ENCODE data around the gene HBG1.
"Not testable (repeated sequence)": the region's sequence is repeated elsewhere in the genome, so short reads cannot be mapped to it uniquely, and the experiment has no call there.

Gene HBG1

DNA sequence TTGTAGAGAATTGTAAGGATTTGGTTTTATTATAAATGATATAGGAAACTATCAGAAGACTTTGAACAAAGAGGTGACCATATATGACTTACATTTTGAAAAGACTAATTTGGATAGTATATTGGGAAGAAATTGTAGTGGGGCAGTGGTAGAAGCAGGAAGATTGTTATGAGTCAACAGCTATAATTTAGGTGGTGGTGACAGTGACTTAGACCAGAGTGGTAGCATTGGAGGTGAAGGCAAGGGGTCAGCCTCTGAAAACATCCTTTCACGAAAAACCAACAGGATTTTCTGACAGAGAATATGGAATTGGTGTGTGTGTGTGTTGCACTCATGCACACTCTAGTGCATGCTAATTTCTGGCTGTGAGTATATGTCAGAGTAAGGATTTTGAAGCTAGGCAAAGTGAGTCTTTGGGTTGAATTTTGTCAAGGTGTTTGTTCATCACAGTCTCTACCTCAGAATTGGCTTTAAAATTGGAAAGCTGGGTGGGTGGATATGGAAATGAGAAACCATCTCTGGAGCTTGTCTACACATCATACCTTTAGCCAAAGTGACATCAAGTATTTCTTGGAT lies 28.2 kb upstream of the HBG1 start:
- no peak for DNase-seq (ENCODE audit: low read depth in 2 of 2, low spot score in 1 of 2)

DNA sequence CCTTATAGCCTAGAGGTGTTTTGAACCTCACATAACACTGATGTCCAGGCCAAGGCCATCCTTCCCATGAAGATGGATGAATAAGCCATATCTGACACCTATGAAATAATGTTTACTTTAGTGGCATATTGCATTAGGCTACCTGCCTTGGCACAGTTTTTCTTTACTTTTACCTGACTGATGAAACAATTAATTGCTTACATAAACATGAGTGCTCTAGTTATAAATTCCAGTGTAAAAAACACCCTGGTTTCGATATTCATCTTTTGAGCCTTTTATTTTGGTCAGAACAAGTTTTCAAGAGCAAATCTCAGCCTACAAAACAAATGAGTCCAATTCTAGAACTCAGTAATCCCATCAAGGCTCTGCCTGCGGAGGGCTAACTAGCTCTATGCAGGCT lies 27.0 kb upstream of the HBG1 start:
- no peak for DNase-seq (ENCODE audit: low read depth in 2 of 2, low spot score in 1 of 2)

GRCh38 chr11:5275369-5276110 lies 25.9 kb upstream of the HBG1 start:
- no peak for DNase-seq (ENCODE audit: low read depth in 2 of 2, low spot score in 1 of 2)

- no peak for DNase-seq (ENCODE audit: low read depth in 2 of 2, low spot score in 1 of 2)
These were observed 24.7 kb upstream of the HBG1 start for GRCh38 chr11:5274395-5274794.

DNA sequence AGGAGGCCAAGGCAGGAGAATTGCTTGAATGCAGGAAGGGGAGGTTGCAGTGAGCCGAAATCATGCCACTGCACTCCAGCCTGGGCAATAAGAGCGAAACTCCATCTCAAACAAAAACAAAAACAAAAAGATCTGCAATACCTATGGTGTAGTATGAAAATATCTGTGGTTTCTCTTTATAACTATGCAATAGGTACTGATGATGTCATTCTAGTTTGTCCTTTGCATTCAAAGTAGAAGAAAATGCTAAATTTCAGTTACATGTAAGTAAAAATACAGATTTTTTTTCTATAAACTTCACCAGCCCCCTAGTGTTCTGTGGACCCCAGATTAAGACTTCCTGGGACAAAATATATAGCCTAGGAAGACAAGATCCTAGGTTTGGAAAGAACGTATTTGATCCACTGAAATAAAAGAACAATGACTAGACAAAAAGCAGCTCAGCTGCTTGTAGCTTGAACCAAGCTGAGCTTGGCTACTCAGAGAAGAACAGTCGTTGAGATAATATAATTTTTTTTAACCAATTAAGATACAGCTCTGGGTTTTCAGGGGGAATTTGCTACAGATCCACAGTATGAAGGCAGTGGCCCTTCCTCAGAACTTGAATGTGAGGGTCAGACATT lies 22.8 kb upstream of the HBG1 start:
- no peak for DNase-seq (ENCODE audit: low read depth in 2 of 2, low spot score in 1 of 2)

- no peak for DNase-seq (ENCODE audit: low read depth in 2 of 2, low spot score in 1 of 2)
These were observed 20.1 kb upstream of the HBG1 start, which contains the start of gene HBE1 for GRCh38 chr11:5269715-5270147. Gene HBE1 (minus strand): TSS chr11:5269945. CDS start chr11:5269890, 55 bp downstream.

DNA sequence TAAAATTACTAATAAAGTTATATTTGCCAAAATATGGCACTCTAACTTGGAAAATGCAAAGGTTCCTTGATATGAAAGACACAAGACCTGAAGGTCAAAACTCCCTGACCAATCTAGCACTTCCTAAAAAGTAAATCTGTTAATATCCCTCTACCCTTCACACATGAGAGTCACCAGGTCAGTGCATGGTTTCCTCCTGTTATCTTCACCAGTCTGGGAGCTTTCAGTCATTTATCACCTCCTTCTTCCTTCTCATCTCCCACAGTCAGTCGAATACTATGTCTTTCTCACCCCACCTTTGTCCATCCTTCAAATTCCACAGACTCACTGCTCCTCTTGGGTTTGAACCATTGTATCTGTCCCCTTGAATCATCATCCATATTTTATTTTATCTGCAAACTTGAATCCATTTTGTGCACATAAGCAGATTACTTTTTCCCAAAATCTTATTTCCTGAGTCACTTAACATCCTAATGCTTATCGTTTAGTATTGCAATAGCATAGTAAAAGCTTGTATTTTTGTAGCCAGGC lies 17.4 kb upstream of the HBG1 start:
- no peak for DNase-seq (ENCODE audit: low read depth in 2 of 2, low spot score in 1 of 2)

GRCh38 chr11:5266609-5267008 lies 17.0 kb upstream of the HBG1 start:
- DNase-seq (ENCODE audit: low read depth in 2 of 2, low spot score in 1 of 2), result no peak

GRCh38 chr11:5265832-5266231 lies 16.2 kb upstream of the HBG1 start:
- no peak for DNase-seq (ENCODE audit: low read depth in 2 of 2, low spot score in 1 of 2)

- DNase-seq (ENCODE audit: low read depth in 2 of 2, low spot score in 1 of 2), result no peak
These were observed 9.0 kb upstream of the HBG1 start for GRCh38 chr11:5258543-5259262.

- no peak for DNase-seq (ENCODE audit: low read depth in 2 of 2, low spot score in 1 of 2)
These were observed 7.6 kb upstream of the HBG1 start for GRCh38 chr11:5257296-5257695.

GRCh38 chr11:5254646-5255413 lies 5.2 kb upstream of the HBG1 start, which contains the start of gene HBG2:
Gene HBG2 (minus strand): TSS chr11:5254781. CDS start chr11:5254728, 53 bp downstream.
- DNase-seq (ENCODE audit: low read depth in 2 of 2, low spot score in 1 of 2), result not testable (repeated sequence)

GRCh38 chr11:5254023-5254422 lies 4.4 kb upstream of the HBG1 start:
- DNase-seq (ENCODE audit: low read depth in 2 of 2, low spot score in 1 of 2), result not testable (repeated sequence)

- not testable (repeated sequence) for DNase-seq (ENCODE audit: low read depth in 2 of 2, low spot score in 1 of 2)
These were observed 3.8 kb upstream of the HBG1 start for GRCh38 chr11:5253440-5253839.

DNA sequence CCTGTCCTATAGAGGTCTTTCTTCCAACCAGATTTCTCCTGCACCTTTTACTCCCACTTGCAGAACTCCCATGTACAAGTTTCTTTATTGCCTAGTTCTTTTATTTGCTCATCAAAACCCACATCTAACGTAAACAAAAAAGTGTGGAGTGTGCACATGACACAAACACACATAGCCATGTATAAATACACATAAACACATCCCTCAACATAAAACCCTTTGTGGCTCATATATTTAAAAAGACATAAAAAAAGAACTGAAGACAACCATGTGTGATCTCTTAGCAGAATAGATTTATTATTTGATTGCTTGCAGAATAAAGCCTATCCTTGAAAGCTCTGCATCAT lies 3.2 kb upstream of the HBG1 start:
- no peak for DNase-seq (ENCODE audit: low read depth in 2 of 2, low spot score in 1 of 2)

GRCh38 chr11:5252192-5252918 lies 2.7 kb upstream of the HBG1 start:
- no peak for DNase-seq (ENCODE audit: low read depth in 2 of 2, low spot score in 1 of 2)

- DNase-seq (ENCODE audit: low read depth in 2 of 2, low spot score in 1 of 2), result no peak
These were observed 2.1 kb upstream of the HBG1 start for GRCh38 chr11:5251746-5252145.

GRCh38 chr11:5250543-5251204 lies 1.0 kb upstream of the HBG1 start:
- no peak for DNase-seq (ENCODE audit: low read depth in 2 of 2, low spot score in 1 of 2)

DNA sequence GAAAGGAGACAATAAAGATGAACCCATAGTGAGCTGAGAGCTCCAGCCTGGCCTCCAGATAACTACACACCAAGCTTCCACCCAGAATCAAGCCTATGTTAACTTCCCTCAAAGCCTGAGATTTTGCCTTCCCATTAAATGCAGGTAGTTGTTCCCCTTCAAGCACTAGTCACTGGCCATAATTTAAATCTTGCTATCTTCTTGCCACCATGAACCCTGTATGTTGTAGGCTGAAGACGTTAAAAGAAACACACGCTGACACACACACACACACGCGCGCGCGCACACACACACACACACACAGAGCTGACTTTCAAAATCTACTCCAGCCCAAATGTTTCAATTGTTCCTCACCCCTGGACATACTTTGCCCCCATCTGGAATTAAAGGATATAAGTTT lies 1.2 kb downstream of the HBG1 start:
- DNase-seq (ENCODE audit: low read depth in 2 of 2, low spot score in 1 of 2), result not testable (repeated sequence)
